Fibroblast of skin of right quadriceps (primary cell): ENCODE results near the gene RCBTB2.

ENCODE experiments used
- DNase-seq: peaks from one replicate; pipeline ENCODE4 v3.0.0-alpha.2; 2013

The RCBTB2 gene

GRCh38 chr13:48443442-48444208 lies 89.3 kb downstream of the RCBTB2 start:
- no peak for DNase-seq
